ENCODE results near the gene ZNF511. TPM values are rescaled to one million over a fixed set of nuclear protein-coding genes. Genes with fewer than 3 reads are reported as not detected.
"Not testable (repeated sequence)": the region's sequence is repeated elsewhere in the genome, so short reads cannot be mapped to it uniquely, and the experiment has no call there.

The ZNF511 gene, protein sequence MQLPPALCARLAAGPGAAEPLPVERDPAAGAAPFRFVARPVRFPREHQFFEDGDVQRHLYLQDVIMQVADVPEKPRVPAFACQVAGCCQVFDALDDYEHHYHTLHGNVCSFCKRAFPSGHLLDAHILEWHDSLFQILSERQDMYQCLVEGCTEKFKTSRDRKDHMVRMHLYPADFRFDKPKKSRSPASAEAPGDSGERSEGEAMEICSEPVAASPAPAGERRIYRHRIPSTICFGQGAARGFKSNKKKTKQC
- 27.8 TPM for total RNA-seq

DNA sequence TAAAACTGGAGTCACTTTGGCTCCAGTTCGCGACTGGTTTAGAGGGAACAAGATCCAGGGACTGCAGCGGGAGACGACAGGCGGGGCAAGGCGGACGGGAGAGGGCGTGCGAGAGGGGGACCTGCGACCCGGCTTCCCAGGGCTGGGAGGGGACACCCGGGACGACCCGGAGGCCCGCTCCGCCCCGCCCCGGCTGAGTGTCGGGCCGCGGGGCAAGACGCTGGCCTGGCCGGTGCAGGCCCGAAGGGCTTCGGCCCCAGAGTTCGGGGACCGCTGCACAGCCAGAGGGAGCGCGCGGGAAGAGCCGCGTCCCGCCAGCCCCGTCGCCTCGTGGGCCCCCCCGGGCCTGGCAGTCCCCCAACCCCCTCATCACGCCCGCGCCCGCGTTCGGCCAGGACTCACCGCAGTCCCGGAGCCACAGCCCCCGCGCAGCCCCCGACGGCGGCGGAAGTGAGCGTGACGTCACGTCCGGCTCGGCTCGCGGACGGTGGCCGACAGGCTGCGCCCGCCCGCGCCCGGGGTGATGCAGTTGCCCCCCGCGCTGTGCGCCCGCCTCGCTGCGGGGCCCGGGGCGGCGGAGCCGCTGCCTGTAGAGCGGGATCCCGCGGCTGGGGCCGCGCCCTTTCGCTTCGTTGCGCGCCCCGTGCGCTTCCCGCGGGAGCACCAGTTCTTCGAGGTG is at the start of gene ZNF511, which contains the start of gene TUBGCP2:
Gene ZNF511, plus strand, starts transcription at position 494 of the 679 bp plus-strand sequence. Its CDS starts 30 bp downstream, at position 524.
Gene TUBGCP2, minus strand, starts transcription at position 452 of the 679 bp plus-strand sequence. CDS start 5,931 bp downstream, outside the sequence.
- intact Hi-C loops (cut with DNase I), result no loop called here
- DNase-seq (ENCODE audit: low spot score) (peak; percentile 93), ATAC-seq (peak; percentile 81)

- ATAC-seq, result no peak
- intact Hi-C loops (cut with DNase I), result no loop called here
- no peak for DNase-seq (ENCODE audit: low spot score)
Measured at GRCh38 chr10:133259602-133259989, 49.1 kb upstream of the ZNF511 start.

- DNase-seq (ENCODE audit: low spot score) (peak; percentile 80), ATAC-seq (peak; percentile 28)
- intact Hi-C loops (cut with DNase I), result no loop called here
Measured at GRCh38 chr10:133260895-133261725, 47.6 kb upstream of the ZNF511 start.

DNA sequence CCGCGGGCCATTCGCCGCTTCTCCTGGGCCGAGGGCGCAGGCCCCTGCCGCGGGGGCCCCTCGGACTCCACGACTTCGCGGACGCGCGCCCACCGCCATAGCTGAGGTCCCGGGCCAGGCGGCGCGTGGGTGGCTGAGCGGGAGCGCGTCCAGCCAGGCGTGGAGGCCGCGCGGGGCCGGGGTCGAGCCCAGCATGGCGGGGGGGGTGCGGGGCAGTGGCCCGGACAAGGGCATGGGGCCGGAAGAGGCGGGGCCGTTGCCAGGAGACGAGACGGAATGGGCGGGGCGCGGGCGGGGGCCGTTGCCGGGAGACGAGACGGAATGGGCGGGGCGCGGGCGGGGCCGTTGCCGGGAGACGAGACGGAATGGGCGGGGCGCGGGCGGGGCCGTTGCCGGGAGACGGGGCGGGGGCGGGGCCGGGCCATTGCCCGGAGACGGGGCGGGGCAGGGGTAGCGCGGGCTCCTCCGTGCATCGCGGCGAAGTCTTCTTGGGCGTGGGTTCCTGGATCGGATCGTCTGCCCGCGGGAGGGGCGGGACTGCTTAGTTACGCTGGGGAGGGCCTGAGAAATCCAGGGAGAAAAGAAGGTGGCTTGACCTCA is 46.9 kb upstream of the ZNF511 start:
- peak; percentile 97 for DNase-seq (ENCODE audit: low spot score)
- intact Hi-C loops (cut with DNase I), result no loop called here
- ATAC-seq, result peak; percentile 67

GRCh38 chr10:133262696-133263095 is 46.0 kb upstream of the ZNF511 start:
- ATAC-seq, result no peak
- DNase-seq (ENCODE audit: low spot score), result no peak
- intact Hi-C loops (cut with DNase I), result no loop called here

GRCh38 chr10:133263674-133264073 is 45.0 kb upstream of the ZNF511 start:
- no peak for DNase-seq (ENCODE audit: low spot score)
- intact Hi-C loops (cut with DNase I), result no loop called here
- ATAC-seq, result no peak

GRCh38 chr10:133264461-133264860 is 44.3 kb upstream of the ZNF511 start:
- ATAC-seq (no peak), DNase-seq (ENCODE audit: low spot score) (no peak)
- intact Hi-C loops (cut with DNase I), result no loop called here

DNA sequence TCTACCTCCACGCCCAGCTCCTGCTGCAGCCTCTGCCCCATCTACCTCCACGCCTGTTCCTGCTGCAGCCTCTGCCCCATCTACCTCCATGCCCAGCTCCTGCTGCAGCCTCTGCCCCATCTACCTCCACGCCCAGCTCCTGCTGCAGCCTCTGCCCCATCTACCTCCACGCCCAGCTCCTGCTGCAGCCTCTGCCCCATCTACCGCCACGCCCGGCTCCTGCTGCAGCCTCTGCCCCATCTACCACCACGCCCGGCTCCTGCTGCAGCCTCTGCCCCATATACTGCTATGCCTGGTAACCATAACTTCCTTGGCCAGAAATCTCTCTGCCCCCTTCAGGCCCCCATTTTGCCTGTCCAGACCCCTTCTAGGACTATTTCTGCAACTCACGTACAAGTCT is 43.7 kb upstream of the ZNF511 start:
- ATAC-seq, result not testable (repeated sequence)

GRCh38 chr10:133266056-133266795 is 42.5 kb upstream of the ZNF511 start:
- DNase-seq (ENCODE audit: low spot score) (no peak), ATAC-seq (no peak)
- intact Hi-C loops (cut with DNase I), result no loop called here

More for the DNA sequence above, 43.7 kb upstream of the ZNF511 start:
- intact Hi-C loops (cut with DNase I); DNase-seq (ENCODE audit: low spot score): not testable (repeated sequence)

DNA sequence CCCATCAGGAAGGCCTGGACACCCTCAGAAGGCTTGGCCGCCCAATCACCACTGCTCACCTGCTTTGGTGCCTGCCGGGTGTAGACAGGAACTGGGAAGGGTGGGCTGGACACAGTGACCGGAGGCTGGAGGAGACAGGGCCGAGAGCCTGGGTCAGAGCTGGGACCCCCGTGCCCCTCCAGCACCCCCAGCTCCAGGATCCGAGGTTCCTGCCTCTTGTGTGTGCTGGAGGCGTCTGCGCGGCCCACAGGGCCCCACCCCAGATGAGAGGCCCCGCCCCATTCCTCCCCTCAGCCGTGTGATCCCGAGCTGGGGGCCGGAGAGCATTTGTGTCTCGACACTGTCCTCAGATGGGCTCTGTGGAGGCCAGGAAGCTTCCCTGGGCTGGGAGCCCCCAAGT is 41.4 kb upstream of the ZNF511 start:
- DNase-seq (ENCODE audit: low spot score), result no peak
- no peak for ATAC-seq
- intact Hi-C loops (cut with DNase I), result no loop called here

DNA sequence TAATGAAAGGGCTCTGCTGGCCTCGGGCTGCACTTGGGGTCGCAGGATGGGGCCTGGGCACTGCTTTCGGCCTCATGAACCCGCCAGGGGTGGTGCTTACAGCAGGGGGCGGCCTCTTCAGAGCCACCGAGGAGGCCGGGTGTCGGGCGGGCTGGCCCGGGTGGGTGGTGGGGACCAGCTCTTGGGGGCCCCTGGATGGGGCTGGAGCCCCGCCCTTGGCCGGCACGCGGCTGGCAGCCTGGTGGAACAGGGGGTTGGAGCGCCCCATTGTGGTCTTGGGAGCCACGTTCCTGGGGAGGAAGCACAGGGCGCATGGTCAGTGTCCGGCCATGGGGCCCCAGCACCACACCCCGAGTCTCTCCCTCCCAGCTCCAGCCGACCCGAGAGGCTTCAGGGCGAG is 40.9 kb upstream of the ZNF511 start:
- no peak for DNase-seq (ENCODE audit: low spot score)
- ATAC-seq, result no peak
- intact Hi-C loops (cut with DNase I), result no loop called here

DNA sequence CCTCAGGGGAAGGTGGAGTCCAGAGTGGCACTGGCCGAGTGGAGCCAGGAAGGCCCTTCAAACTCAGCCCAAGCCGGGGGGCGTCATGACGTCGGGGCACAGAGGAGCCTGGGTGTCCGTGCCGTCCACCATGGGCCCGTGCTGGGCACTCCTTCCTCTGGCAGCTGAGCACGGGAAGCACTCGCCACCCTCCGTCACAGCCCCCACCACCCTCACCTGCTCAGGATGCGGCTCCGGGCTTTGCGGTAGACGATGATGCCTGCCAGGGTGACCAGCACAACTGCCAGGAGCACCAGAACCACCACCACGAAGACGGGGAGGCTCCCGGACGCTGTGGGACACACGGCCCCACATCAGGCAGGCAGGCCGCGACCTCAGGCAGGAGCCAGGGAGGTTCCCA is 40.2 kb upstream of the ZNF511 start:
- DNase-seq (ENCODE audit: low spot score), result no peak
- ATAC-seq, result no peak
- intact Hi-C loops (cut with DNase I), result no loop called here

GRCh38 chr10:133269367-133269766 is 39.3 kb upstream of the ZNF511 start:
- ATAC-seq (no peak), DNase-seq (ENCODE audit: low spot score) (no peak)
- intact Hi-C loops (cut with DNase I), result no loop called here

GRCh38 chr10:133270204-133270603 is 38.5 kb upstream of the ZNF511 start:
- DNase-seq (ENCODE audit: low spot score) (no peak), ATAC-seq (no peak)
- intact Hi-C loops (cut with DNase I), result no loop called here

GRCh38 chr10:133270773-133271297 is 37.9 kb upstream of the ZNF511 start:
- intact Hi-C loops (cut with DNase I), result no loop called here
- no peak for DNase-seq (ENCODE audit: low spot score)
- ATAC-seq, result no peak

DNA sequence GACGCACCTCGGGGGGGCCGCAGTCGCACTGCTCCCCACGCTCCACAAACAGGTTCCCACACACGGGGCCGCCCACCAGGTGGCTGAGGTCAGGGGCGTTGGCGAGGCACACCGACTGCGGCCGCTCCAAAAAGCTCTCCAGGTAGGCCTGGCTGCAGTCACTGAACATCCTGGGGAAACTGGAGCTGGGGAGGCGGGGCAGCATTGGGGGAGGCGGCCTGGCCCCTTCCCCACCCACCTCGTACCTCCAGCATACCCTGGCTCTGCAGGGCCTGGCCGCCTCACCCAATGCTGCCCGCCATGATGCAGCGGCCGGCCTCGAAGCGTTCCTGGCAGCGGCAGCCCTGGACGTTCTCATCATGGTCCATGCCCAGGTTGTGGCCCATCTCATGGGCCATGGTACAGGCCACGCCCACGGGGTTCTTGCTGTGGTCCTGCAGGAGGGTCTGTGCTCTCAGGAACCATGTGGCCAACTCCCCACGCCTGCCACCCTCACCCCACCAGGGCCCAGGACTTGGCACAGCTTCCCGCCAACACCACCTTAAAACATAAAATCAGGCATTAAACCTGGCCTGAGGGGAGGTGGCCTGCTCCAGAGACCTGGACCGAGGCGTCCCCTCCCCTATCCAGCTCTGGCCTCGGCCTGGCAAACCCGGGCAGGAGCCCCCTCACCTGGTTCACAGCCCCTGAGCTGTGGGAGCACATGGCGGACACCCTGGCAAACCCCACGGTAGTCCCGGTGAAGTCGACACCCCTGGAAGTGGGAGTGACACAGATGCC is 37.0 kb upstream of the ZNF511 start:
- intact Hi-C loops (cut with DNase I), result no loop called here
- no peak for DNase-seq (ENCODE audit: low spot score)
- no peak for ATAC-seq

GRCh38 chr10:133272301-133272963 is 36.3 kb upstream of the ZNF511 start:
- ATAC-seq (no peak), DNase-seq (ENCODE audit: low spot score) (no peak)
- intact Hi-C loops (cut with DNase I), result no loop called here

Measured in sciatic nerve (tissue), 2 donors.